GM21786 (cell line): ENCODE results near the gene FBXL7.

Experiments
- ATAC-seq: cut with Tn5 transposase; IDR thresholded peaks from one replicate; pipeline ENCODE4 v1.9.1; 2021; ENCODE audit not compliant: unreplicated experiment

Gene FBXL7

GRCh38 chr5:15748266-15748665 is 248.3 kb downstream of the FBXL7 start:
- no peak for ATAC-seq

- ATAC-seq: no peak
Observed at GRCh38 chr5:15752663-15753285, 252.8 kb downstream of the FBXL7 start.

- no peak for ATAC-seq
Observed at GRCh38 chr5:15753752-15754151, 253.8 kb downstream of the FBXL7 start.

- no peak for ATAC-seq
Observed at GRCh38 chr5:15757103-15757502, 257.1 kb downstream of the FBXL7 start.

DNA sequence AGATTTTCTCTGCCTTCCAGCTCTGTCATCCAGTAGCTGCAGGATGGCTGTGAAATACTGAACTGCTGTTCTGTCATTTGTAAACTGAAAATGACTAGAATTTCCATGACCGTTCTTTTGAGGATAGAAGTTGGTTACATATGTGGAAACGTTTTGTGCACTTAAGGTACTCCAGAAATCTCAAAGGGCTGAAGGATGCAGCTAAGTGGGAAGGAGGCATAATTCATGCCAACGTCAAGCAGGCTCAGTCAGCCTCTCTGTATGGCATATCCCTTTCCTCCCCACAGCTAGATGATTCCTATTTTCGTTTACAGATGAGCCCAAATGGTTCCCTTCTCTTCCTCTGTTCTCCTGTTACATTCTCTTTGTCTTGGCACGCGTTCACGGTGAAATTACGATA is 257.6 kb downstream of the FBXL7 start:
- no peak for ATAC-seq

DNA sequence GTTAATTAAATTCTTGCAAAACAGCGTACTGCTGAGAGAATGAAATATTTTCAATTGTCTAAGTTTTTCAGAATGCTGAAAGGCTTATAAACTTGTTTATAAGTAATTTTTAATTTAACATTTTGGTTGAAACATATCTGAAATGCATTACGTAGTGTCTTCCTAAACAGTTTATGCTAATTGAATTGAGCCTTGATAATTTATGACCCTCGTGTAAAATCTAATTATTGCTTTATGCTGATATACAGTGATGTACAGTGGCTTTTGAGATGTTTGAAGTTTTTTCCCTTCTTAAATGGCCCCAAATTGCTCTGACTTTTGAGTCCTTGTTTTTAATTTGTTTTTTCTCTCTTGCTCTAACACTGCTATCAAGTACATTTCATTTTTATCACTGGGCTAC is 262.7 kb downstream of the FBXL7 start:
- ATAC-seq: no peak

DNA sequence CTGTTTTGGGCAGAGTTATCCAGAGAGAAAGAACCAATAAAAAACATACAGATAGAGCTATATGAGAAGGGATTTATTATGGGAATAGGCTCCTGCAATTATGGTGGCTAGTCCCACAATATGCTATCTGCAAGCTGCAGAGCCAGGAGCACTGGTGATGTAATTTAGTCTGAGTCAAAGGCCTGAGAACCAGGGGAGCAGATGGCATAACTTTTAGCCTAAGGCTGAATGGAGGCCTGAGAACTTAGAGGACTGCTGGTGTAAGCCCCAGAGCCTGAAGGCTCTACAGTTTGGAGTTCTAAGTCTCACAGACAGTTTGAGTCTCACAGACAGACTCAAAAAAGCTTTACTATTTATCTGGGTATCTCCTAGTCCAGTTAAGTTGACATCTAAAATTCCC is 263.8 kb downstream of the FBXL7 start:
- ATAC-seq: no peak

GRCh38 chr5:15768936-15769335 is 269.0 kb downstream of the FBXL7 start:
- ATAC-seq: no peak

GRCh38 chr5:15772131-15772530 is 272.2 kb downstream of the FBXL7 start:
- ATAC-seq: no peak

DNA sequence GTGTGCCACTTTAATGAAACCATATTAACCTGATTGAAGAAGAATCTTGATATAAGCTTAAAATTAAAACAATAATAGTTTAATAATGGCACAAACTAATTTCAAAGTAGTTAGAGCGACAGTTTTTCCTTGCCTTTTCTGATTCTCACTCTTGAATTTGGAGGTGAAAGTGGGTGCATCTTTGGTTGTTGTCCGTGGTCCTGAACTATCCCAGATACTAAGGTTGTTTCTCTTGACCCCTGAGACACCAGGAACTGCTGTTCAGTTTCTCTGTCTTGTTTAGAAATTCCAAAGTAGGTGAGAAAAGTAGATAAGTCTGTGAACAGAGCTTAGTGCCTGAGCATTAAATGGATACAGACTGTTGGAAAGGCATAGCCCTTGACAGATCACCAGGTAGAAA is 274.7 kb downstream of the FBXL7 start:
- ATAC-seq: no peak

DNA sequence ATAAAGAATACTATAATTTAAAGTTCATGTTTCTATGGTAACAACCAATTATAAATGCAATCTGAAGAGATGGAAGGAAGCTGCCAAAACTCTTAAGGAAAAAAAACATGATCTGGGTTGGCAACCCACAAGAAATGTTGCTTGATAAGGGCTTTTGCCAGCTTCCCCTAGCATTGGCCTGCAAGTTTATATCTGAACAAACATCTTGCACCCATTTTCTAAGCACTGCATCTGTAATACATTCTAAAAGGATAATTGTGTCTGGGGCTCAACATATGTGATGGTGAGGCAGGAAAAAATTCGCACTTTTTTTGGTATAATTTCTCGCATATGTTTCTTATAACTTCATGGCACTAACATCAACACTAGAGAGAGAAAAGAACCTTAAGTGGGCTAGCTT is 276.4 kb downstream of the FBXL7 start:
- ATAC-seq: no peak

DNA sequence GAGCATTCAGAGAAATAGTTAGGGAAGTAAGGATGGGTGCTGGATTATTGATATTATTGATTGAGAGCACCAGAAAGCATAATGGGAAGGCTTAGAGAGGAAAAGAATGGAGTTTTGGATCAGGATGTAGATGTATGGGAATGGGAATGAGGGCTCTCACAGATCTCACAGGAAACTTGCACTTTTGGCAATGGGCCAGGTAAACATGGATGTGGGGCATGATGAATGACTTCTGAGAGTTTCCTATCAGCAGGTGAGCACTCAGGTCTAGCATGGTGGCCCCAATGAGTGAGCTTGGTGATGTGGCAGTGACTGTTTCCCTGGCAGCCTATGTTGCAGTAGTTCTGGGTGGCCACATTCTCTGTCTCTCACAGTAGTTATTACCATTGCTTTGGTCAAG is 283.8 kb downstream of the FBXL7 start:
- no peak for ATAC-seq

DNA sequence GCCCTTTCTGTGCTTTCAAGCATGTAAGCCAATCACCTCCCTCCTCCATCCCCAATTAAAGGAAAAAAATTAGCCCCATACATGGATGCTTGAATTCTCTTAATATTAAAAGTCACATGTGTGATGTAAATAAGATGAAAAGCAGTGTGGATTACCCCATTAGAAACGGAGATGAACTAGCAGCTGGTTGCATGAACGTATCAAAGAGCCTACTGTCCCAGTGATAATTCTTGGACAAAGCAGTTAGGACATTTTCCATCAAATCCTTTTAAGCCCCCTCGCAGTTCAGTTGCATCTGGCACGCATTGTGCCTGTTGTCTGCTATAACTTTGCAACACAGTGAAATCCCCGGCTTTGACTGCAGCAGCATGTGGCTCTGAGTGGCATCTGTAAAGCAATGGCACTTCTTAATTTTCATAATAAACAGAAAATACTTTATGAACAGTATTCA is 285.6 kb downstream of the FBXL7 start:
- ATAC-seq: no peak

- no peak for ATAC-seq
Observed at GRCh38 chr5:15786326-15786725, 286.3 kb downstream of the FBXL7 start.

- ATAC-seq: no peak
Observed at GRCh38 chr5:15786884-15787283, 286.9 kb downstream of the FBXL7 start.

DNA sequence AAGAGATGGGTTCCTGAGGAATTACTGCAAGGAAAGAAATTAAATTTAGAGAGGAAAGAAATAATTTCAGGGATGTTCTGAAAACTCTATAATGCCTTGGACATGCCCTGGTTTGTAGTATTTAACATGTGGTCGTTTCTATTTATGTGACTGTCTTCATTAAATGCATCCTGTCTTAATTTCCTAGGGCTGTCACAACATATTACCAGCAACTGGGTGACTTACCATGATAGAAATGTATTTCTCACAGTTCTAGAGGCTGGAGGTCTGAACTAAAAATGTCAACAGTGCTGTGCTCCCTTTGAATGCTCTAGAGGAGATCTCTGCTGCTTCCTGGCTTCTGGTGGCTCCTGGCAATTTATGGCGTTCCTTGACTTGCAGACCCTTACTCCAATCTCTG is 287.7 kb downstream of the FBXL7 start:
- ATAC-seq: no peak

DNA sequence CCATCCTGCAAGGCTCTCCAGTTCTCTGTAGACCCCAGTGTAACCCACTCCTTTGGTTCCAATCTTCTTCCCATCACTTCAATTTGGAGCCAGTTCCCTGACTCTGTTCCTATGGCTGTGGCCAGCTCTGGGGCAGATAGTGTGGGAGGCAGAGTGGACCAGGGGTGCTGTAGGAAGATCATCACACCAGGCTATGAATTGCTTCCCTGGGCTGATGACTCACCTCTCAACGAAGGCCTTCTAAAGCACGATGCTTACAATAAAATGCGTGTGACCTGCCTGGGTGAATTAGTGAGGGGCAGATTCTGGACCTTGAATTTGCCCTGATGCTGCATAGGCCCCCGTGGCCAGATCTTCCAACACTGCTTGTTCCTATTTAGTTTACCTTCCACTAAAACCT is 289.7 kb downstream of the FBXL7 start:
- no peak for ATAC-seq

- no peak for ATAC-seq
Observed at GRCh38 chr5:15790446-15791018, 290.6 kb downstream of the FBXL7 start.

DNA sequence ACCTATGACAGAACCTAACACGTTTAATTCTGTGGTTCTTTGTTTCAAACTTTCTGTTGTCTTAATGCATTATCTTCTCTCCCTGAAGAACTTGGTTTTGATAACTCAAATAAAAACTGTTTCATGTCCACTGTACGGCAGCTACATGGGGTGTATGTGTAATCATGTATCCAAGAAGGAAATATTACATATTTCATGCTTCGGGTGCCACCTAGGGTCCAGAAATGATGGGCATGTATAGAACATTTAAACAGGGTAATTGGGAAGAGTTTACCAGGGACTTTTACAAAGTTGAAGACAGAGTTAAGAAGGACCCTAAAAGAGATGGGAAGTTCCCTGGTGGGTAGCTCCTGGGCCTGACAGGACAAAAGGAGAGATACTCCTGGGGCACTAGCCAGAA is 291.3 kb downstream of the FBXL7 start:
- ATAC-seq: no peak

- ATAC-seq: no peak
Observed at GRCh38 chr5:15791859-15792258, 291.9 kb downstream of the FBXL7 start.

- no peak for ATAC-seq
Observed at GRCh38 chr5:15794052-15794985, 294.3 kb downstream of the FBXL7 start.

DNA sequence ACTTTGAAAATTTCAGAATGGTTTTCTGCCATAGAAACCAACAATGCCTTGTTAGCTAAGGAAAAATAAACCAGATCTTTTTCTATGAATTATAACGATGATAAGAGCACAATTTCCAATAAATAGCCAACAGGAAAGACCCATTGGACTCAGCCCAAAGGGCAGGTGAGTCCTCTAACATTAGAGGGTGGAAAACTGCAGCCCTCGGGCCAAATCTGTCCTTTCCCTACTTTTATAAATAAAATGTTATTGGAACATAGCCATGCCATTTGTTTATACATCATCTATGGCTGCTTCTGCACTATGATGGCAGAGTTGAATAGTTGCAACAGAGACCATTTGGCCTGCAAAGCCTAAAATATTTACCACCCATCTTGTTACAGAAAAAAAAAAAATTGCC is 296.1 kb downstream of the FBXL7 start:
- ATAC-seq: no peak
